ENCODE measurements around the gene XCL1.
A peak's percentile ranks its signal among the peaks of the same experiment; 100 is the strongest.

The XCL1 gene

DNA sequence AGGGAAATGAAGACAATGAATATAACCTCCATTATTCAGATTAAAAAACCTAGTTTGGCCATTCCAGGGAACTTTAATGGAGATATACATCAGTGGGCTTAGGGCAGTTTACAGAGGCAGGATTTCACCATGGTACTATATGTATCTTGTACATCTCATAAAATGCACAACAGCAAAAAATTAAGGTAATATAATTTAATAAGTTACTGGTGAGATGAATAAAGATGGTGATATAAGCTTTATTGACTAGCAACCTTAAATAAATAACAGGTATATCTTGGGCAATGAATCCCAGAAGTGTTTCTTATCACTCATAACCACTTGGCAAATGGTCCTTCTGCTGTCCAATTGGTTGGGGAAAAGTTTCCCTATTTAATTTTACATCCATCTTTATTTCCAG, 29.0 kb downstream of the XCL1 start:
- no peak for DNase-seq (ENCODE audit: low spot score)

DNA sequence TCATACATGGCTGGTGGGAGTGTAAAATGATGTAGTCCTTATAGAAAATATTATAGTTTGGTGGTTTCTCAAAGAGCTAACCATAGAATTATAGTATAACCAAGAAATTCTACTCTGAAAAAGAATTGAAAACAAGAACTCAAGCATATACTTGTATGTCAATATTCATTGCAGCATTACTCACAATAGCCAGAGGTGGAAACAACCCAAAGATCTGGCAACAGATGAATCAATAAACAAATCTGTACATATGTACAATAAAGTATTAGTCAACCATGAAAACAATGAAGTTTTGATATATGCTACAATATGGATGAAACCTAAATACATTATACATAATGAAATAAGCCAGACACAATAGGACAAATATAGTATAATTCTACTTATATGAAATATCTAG, 29.7 kb downstream of the XCL1 start:
- no peak for DNase-seq (ENCODE audit: low spot score)

DNA sequence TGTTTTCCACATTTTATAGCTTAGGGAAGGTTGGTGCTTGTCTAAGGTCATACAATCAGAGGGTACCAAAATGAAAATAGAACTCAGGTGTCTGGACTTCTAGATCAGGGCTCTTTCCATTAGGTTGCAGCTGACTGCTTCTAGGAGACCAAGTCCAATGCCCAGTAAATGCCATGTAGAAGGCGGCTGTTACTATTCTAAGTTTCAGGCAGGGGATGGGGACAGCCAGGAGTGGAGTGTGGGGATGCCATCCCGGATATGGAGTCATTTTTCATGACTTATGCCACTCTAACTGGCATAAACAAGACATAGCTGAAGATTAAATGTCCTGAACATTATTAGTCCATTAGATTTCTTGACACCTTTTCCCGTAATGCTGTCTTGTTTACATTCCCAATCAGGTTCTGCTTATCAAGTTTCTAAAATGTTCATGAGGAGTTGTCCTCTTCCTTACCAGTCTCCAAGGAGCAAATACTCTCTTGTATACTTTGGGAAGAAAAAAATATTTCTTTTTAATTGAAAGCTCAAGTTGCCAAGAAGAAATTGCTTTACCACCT, 31.5 kb downstream of the XCL1 start:
- DNase-seq (ENCODE audit: low spot score) = no peak

DNA sequence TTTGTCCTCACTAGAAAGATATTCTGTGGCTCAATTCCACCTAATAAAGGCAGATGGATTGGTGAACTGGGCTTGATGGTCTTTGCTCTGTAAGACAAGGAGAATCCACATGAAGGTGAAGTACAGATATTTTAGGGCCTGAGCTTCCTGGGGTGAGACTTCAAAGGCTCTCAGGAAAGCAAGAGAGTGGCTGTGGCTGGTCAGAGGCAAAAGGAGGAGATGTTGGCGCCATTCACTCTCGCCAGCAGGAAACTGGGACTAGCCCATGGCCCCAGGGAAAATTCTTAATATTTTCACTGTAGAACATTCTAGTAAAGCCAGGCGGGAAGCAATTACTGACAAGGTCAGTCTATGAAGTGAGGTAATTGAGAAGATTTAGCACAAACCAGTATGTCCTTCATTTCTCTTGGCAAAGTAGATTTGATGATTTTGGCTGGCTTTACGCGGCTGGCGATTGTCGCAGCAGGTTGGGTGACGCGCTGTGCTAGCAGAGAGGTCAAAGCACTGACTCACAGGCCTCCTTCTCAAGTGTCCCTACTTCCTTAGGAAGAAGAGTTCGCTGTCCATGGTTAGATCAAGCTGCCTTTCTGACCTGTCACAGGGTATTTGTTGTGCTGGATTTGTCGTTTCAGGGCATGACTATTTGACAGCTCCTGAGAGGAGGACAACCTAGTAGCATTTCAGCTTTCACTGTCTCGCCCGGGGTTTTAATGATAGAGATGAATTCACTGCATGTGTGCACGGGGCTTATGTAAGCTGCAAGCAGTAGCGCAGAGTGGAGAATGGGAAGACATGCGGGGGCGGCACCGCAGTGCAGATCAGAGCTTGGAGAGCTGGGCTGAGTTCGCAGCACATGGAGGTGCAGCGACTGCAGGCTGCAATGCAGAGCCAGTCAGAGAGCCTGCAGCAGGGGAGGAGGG, 32.7 kb downstream of the XCL1 start:
- peak; percentile 67 for DNase-seq (ENCODE audit: low spot score)

DNA sequence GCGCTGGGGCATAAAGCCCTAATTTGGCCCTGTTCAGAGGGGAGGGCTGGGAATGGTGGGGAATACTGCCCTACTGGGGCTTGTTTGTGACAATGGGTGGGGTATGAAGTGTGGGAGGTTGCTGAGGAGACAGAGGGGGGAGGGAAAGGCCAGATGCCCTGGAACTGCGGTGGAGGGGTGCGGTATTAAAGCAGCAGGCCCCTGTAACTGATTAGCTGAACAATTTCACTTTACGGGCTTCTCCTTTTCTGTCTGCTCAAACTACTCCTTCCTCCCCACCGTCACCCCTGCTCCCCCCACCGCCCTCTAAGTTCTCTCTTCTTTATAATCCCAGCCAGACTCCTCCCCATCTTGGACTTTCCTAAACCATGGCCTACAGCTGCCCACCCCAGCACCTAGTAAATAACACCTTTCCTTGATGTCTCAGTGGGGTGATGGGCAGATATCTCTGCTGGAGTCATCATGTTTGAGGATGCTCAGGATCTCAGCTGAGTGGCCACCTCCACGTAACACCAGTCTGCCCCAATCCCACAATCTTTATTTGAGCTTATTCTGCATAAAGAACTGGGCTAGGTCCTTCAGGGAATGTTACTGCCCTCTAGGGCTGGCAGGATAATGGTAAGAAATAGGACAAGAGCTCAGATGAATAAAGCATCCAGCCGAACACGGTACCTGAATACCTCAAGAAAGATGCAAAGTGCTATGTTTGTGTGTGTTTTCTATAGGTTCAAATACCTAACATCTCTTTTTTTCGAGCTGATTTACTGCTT, 33.5 kb downstream of the XCL1 start:
- DNase-seq (ENCODE audit: low spot score) = peak; percentile 64

DNA sequence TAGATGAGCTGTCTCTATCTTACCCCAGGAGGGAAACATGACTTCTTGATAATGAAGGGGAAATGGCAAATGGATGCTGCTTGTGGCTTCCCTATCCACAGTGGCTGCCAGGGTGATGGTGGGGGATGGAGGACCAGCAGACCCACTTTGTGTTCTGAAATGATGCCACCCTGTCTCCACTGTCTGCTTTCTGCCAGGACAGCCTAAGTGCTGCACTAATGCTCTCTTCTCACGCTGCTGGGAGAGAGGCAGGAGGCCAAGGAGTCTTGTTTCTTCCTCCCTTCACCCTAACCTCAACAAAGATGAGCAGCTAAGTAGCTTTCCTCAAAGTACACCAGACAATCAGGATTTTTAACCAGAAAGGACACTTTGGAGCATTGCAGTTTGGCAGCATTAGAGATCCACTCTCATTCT, 36.6 kb downstream of the XCL1 start:
- peak; percentile 53 for DNase-seq (ENCODE audit: low spot score)

DNA sequence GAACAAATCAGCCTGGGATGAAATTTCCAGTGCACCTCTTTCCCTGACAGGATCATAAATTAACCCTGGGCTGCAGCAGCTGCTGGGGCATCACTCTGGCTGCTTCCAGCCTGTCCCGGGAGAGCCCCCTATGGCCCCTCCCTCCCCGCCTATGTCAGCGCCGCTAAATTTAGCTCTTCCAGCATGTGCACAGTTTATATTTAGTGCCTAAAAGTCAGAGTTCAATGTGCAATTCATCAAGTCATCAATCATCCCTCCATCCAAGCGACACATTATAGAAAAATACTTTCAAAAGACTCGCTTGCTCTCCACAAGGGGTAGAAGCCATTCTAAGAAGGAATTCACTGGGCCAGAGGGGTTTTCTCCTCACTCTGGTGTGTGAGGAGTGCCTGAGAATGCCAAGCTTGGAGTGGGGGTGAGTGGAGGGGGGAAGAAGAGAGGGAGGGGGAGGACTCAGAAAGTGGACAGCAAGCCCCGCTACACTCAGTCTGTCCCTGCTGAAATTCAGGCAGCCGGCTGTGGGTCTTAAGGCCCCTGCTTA, 37.4 kb downstream of the XCL1 start:
- peak; percentile 50 for DNase-seq (ENCODE audit: low spot score)

DNA sequence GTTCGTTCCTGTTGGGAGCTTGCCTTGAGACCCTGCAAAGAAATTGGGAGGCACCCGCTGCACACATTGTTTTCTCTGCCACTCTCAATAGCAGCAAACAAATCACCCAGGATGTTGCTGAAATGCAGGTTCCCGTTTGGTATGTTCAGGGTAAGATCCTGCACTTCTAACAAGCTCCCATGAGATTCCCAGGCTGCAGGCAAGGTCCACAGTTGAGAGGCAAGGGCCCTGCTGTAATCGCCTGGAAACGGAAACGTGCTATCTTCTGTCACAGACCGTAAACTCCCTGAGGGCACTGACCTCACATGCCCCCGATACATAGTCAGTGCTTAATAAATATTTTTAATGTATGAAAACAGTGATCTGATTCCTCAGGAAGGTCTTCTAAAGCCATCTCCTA, 37.8 kb downstream of the XCL1 start:
- peak; percentile 19 for DNase-seq (ENCODE audit: low spot score)

DNA sequence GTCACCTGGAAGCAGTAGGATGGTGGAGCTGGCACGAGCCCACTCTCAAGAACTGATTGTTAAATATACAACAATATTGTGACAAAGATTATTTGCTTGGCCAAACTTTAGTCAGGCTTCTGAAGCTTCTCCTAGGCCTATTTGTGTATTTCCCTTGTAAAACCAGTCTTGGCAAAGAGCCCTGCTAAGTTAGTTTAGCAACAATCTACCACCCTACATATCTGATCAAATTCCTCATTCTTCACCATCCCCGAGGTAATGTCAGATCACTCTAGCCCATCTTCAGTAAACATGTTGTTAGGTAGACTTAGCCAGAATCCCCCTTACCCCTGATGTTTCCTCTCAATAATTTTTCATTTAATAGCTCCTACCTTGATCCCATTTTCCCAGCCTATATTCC, 39.6 kb downstream of the XCL1 start:
- DNase-seq (ENCODE audit: low spot score) = no peak

DNA sequence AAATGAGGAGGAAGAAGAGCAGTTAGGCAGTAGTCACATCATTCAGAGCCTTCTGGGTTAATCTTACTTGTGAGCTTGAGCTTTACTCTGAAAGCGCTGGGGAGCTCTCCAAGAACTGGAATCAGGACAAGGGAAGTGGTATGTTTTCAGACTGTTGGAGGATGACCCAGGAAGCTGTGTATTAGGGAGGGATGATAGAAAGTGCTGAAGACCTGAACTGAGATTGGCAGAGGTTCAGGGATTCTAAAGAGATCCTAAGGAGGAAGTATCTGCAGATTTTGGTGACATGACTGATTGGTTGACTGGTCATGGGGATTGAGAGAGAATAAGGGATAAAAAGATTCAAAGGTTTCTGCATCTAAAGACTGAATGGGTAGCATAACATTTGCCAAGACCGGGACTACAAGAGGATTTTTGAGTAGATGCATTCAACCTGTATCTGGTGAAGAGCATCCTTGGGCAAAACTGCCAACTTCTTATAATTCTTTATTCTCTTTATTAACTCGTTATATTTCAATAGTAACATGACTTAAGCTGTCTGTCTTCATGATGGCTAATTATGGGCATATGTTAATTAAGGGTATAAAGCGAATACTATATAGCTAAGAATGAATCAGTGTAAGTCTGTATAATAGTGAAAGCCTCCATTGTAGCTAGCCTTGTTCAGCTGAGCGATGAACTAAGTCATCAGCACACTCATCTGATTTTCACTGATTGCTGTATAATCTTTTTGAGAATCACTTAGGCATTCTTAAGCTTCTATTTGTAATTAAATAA, 41.8 kb downstream of the XCL1 start:
- DNase-seq (ENCODE audit: low spot score) = no peak

DNA sequence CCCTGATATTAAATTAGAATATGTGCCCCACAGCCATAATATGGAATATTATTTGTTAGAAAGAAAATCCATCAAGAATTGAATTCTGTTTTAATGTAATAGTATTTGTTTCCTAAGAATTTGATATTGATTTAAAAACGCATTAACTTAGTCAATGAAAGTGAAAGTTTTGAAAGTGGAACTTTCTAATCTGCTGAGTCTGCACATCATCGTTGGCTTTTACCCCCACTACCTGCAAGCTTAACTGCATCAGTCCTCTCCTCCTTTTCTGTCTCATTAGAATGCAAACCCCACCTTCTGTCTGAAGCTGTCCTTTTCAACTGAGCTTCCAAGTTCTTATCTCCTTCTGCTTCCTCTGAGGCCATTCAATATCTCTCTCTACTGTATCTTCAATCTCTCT, 42.5 kb downstream of the XCL1 start:
- DNase-seq (ENCODE audit: low spot score) = no peak

DNA sequence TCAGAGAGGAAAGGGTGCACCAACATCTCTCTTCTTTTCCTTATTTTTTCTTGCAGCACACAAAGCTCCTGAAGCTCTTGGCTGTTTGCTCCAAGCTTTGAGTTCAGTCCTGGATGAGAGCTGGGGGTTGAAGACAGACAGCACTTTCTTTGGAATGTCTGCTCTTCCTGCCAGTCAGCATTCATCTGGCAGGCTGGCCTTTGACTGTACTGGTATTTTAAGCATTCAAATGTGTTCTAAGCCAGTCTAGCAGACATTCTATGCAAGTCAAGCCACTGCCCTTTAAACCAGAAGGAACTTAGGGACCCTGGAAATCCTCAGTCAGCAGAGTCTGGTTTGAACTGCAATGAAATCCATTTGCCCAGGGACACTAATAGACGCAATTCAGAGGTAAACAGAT, 45.0 kb downstream of the XCL1 start:
- DNase-seq (ENCODE audit: low spot score) = no peak

DNA sequence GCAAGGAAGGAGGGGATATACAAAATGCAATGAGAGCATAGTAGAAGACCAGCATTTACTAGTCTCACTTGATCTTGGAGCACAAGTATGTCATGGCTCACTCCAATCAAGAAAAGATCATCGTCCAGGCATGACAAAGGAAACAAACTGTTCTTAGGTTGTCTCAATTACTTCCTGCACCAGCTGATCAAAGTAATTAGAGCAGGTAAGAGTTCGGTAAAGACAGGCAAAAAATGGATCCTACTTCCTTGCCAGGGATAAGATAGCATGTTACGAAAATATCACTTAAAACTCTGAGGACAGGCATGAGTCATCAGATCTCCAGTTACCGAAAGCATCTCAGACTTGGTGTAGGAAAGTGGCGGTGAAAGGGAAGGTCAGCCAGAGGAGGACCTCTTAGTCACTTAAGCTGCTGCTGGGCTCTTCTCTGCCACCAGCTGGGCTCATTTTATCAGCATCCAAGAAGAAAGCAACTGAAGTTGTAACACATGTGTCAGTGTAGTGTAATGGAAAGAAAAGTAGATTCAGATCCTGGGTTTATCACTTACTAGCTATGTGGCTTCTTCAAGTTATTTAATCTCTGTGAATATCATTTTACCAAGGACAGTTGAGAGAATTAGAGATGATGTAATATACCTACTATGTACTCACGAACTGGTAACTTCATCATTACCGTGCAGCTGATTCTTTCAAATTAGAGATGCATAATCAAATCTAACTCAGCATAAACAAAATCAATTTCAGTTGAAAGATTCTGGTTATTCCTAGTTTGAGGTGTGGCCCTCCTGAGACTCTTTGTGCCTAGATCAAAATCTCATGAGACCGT, 46.8 kb downstream of the XCL1 start:
- DNase-seq (ENCODE audit: low spot score) = no peak

DNA sequence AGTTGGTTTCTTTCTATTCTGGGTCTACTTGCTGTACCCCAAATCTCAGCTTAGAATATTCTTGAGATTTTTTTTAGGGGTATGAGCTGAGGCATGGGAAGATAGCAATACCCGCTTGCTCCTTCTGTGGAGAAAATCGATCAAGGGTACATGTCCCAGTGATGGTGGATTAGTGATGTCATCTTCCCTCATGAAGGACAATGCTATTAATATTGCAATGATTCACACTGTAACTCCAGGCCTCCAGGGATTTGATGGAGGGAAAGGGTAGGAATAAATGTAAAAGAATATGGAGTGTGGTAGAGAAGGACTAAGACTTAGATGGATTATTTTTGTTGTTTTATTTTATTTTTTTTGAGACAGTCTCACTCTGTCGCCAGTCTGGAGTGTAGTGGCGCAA, 47.4 kb downstream of the XCL1 start:
- DNase-seq (ENCODE audit: low spot score) = no peak

DNA sequence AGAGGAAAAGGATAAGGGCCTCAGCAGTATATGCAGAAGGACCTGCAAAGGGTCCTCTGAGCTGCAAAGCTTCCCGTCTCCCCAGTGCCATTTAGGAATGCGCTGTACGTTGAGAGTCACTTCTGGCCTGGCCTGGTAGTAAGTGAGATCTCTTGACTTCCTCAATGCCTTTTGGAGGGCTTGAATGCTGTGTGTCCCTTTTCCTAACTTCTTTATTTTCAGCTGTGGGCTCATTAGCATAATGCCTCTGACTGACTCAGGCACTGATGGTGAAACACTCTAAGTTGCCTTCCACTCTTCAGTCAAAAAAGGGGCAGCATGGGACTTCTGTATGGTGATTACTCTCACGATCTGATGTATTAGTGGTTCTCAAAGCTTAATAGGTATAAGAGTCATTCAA, 49.9 kb downstream of the XCL1 start:
- DNase-seq (ENCODE audit: low spot score) = no peak

DNA sequence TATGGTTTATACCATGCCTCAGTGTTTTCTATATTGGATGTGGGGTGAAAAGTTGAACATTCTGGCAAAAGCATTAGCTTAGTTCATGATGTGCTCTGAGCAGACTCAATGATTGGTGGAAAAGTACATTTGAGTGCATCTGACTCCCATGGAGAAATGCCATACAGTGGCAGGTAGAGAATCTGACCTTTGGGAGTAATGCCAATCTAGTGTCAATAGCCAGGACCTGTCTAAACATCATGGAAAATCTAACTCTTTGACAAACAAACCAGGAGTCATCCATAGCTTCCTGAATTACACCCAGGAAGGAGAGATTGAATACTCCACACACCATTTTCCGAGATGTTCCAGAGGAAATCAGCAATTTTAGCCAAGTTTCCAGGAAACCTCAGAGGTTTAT, 51.0 kb downstream of the XCL1 start:
- no peak for DNase-seq (ENCODE audit: low spot score)

DNA sequence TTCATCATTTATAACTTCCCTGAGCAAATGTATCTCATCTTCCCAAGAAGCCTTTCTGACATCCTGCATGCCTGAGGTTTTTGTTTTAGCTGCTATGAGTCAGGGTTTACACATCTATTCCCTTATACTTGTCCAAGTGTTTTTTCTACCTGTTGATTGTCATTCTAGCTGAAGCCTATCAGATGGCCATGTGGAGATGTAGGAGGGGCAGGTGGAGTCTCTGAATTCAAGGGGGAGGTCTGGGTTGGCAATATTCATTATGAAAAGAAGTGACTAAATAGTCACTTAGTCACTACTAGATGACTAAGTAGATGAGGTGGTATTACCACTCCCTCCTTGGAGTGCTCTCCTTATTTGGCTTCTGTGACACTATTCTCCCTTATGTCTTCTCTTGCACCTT, 52.4 kb downstream of the XCL1 start:
- DNase-seq (ENCODE audit: low spot score) = no peak

DNA sequence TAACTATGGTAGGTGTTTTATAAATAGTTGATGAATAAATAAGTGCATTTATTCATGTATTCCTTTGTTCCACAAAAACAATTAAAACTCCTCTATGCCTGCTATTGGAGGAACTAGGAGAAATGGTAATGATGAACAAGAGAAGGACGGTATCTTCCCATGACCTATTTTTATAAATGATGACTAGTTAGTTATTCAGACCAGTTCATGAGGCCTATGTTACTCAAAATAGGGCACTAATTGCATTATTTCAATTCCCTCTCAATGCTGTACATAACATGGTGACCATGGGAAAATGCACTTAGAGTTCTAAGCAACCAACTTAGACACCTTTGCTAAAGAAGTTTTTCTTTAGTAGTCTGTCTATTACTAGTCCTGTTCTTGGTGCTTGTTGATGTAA, 53.1 kb downstream of the XCL1 start:
- DNase-seq (ENCODE audit: low spot score) = no peak

Measured in cerebellar cortex (tissue), 1 donor.